ENCODE results near the gene CCL19.
"Not testable (repeated sequence)": the region's sequence is repeated elsewhere in the genome, so short reads cannot be mapped to it uniquely, and the experiment has no call there.

The CCL19 gene

GRCh38 chr9:34690983-34691935, at the start of gene CCL19:
Gene CCL19, minus strand, starts transcription at chr9:34691276. Its CDS starts 137 bp downstream, at chr9:34691139.
- DNase-seq: no peak

DNA sequence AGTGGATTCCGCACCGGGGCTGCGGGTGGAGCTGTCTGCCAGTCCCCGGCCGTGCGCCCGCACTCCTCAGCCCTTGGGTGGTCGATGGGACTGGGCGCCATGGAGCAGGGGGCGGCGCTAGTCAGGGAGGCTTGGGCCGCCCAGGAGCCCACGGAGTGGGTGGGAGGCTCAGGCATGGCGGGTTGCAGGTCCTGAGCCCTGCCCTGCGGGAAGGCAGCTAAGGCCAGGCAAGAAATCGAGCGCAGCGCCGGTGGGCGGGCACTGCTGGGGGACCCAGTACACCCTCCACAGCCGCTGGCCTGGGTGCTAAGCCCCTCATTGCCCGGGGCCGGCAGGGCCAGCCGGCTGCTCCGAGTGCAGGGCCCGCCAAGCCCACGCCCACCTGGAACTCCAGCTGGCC, 49.1 kb upstream of the CCL19 start:
- DNase-seq: not testable (repeated sequence)

DNA sequence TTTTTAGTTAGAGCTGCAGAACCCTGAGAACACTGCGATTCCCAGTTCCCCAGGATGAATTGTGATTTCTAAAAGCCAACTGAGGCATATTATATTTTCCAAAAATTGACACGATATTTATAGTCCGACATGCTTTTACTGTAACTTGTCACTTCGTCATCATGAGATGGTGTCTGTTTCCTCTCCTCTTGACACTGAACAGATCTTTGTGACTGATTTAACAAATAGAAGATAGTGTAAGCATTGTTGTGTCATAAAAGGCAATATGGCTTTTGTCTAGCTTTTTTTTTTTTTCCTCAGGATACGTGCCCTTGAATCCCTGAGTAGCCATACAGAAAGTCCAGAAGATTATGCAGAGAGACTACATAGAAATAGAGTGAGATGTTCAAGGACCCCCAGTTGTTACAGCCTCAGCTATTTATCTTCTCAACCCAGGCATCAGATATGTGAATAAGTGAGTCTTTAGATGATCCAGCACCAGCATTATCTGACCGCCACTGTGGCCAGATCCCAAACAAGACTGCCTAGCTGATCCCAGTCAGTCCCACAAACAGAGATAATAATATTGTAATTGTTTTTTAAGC, 46.7 kb upstream of the CCL19 start:
- DNase-seq: no peak

- DNase-seq: no peak
Observed at GRCh38 chr9:34734720-34735119, 43.6 kb upstream of the CCL19 start.

- no peak for DNase-seq
Observed at GRCh38 chr9:34732886-34733285, 41.8 kb upstream of the CCL19 start.

DNA sequence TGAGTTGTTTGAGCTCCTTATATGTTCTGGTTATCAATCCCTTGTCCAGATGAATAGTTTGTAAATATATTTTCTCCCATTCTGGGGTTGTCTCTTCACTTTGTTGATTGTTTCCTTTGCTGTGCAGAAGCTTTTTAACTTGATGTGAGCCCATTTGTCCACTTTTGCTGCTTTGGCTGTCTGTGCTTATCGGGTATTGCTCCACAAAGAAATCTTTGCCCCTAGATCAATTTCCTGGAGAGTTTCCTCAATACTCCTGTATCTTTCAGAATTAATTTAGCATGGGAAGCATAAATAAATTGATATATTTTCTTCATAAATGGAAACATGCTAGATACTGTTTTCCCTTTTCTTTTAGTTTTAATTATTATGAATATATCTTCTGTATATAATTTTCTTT, 41.4 kb upstream of the CCL19 start:
- DNase-seq: no peak

DNA sequence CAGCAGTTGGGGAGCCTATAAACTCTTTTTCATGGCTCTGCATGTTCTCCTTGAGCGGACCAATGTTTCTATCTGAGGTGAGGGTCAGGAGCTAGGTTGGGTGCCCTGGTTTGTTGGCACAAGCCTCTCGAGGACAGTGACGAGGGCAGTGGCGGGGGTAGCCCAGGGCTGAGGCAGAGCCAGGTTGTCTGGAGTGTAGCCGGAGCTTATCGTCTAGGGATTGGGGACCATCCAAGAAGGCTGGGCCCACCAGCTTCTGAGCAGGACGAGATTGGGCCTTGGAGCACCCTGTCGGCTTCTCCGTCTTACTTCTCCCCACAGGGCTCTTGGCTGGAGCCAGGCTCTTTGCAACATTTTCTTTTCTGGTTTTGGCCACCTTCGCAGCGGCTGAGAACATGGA, 32.1 kb upstream of the CCL19 start:
- no peak for DNase-seq

GRCh38 chr9:34719769-34720025, 28.6 kb upstream of the CCL19 start:
- not testable (repeated sequence) for DNase-seq

GRCh38 chr9:34719021-34719768, 28.1 kb upstream of the CCL19 start:
- DNase-seq: no peak

GRCh38 chr9:34717996-34718614, 27.0 kb upstream of the CCL19 start:
- no peak for DNase-seq

DNA sequence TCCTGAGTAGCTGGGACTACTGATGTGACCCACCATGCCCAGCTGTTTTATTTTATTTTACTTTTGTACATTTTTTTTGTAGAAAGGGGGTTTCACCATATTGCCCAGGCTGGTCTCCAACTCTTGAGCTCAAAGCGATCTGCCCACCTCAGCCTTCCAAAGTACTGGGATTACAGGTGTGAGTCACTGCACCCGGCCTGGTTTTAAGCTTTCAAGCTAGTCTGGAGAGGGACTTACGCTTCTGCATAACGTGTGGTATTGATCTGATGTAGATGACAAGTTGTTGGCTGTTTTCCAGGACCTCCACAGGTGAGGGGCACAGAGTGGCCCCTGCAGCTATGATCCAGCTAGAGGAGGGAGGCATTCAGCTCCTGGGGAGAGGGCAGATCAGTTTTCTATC, 25.6 kb upstream of the CCL19 start:
- DNase-seq: no peak

DNA sequence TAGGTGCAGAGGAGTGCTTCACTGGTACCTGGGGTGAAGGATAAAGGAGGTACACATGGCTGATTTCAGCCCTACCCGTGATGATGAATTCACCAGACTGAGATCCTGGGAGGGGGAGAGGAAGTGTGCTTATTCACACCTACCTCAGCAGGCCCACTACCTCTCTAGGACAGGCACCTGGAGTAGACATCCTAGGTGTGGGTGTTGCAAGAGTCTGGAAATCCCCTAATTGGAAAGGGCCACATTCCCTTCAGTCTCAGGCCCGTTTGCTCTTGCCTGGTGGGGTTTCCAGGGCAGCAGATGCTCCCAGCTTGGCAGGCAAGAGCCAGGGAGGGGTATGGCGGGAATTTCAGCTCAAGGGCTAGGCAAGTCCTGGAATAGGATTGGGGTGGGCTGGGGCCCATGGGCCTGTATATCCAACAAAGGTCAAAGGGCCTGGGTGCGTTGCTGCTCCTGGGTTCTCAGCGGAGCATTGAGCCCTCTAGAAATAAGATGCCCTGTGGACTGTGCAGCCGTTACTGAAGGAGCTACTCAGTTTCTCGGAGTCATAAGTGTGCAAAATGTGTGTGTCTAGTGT, 24.7 kb upstream of the CCL19 start:
- DNase-seq: no peak

GRCh38 chr9:34714007-34714406, 22.9 kb upstream of the CCL19 start:
- no peak for DNase-seq

- no peak for DNase-seq
Observed at GRCh38 chr9:34712140-34712539, 21.1 kb upstream of the CCL19 start.

DNA sequence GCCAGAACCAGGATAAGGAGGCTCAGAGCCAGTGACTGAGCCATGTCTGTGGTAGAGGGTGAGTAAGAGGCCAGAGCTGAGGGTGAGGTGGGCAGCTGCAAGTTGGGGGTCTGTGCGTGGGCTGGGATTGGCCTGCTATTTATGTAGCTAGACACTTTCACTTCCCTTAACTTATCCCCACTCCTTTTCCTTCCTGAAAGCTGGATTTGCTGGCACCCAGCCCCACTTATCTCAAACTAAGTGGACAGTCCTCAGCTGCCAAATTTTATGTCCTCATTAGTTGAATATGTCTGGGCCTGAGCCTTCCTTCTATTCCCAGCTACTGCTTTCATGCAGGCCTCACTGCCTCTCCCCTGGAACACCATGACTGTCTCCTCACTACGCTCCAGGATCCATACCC, 18.9 kb upstream of the CCL19 start, which contains the start of gene CCL21:
Gene CCL21 (minus strand): TSS at position 114 of the 400 bp plus-strand sequence. CDS start 70 bp downstream, at position 44.
- DNase-seq: no peak

GRCh38 chr9:34709196-34709978, 18.3 kb upstream of the CCL19 start:
- DNase-seq: no peak

DNA sequence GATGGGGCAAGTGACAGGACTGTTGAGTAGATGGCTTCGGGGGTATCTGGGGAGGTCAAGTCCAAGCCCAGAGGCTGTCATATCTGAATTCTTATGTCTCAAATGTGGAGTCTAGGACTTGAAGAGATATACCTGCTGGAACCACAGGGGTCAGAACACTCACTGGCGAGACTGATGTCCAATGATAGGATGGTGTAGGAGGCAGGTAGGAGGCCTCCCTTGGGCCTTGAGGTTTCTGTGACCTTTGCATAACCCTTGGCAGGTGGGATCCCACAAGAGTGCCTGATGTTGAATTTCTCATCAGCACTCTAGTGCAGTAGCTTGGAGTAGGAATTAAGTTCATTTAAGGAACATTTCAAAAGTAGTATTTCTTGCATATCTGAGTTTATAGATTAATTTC, 16.1 kb upstream of the CCL19 start:
- DNase-seq: no peak

GRCh38 chr9:34701769-34702736, 11.0 kb upstream of the CCL19 start:
- DNase-seq: no peak

GRCh38 chr9:34701023-34701768, 10.1 kb upstream of the CCL19 start:
- no peak for DNase-seq

DNA sequence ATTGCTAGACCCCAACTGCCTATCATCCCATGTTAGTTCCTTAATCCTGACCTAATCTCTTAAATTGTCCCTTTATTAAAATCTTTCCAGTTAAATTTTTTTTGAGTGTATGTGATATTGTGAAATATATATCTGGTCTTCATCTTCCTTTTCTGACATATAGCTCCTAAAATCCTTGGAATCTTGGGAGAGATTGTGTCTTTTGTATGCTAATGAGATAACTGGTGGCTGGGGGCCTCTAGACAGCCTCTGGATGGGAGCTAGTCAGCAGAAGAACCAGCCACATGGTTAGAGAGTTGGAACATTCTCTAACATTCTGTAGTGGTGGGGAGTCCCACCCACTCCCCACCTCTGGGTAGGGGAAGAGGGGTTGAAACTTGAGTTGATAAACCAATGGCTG, 3.7 kb upstream of the CCL19 start:
- no peak for DNase-seq

All from T1000 (cell line).